ENCODE data around the gene BASP1. TPM values are rescaled to one million over a fixed set of nuclear protein-coding genes. Genes with fewer than 3 reads are reported as not detected.

Gene BASP1
- total RNA-seq, 1 donor from 2014 or later, result 78.7 TPM

- H3K27me3 ChIP-seq (ENCODE audit: control insufficient read depth, insufficient read depth, low read length), result no peaks in the 10 kb centered on the region
- peaks cover 5% of the 10 kb centered on the region for H3K36me3 ChIP-seq (ENCODE audit: control insufficient read depth, insufficient read depth, low read length)
- H3K4me3 ChIP-seq (ENCODE audit: low read depth, low read length), result no peak overlapping the region
- FAIRE-seq, result no peak
- no peak for TF ChIP-seq CTCF (IDR thresholded peaks at IDR 0.05; ENCODE audit: insufficient read depth, low read length, severe bottlenecking)
- DNase-seq (ENCODE audit: low read depth), result no peak
These were observed 62.1 kb downstream of the BASP1 start for GRCh38 chr5:17279487-17279886.

GRCh38 chr5:17282283-17283120 lies 65.1 kb downstream of the BASP1 start:
- FAIRE-seq, result no peak

GRCh38 chr5:17283121-17283415 lies 65.6 kb downstream of the BASP1 start:
- DNase-seq (ENCODE audit: low read depth) (no peak), FAIRE-seq (no peak)
- Histone ChIP-seq H3K27me3 (ENCODE audit: control insufficient read depth, insufficient read depth, low read length) (no peaks in the 10 kb centered on the region), H3K4me3 (ENCODE audit: low read depth, low read length) (no peak overlapping the region), H3K36me3 (ENCODE audit: control insufficient read depth, insufficient read depth, low read length) (no peaks in the 10 kb centered on the region)
- no peak for TF ChIP-seq CTCF (IDR thresholded peaks at IDR 0.05; ENCODE audit: insufficient read depth, low read length, severe bottlenecking)

More at GRCh38 chr5:17282283-17283120, 65.1 kb downstream of the BASP1 start:
- DNase-seq (ENCODE audit: low read depth), result no peak
- no peak for TF ChIP-seq CTCF (IDR thresholded peaks at IDR 0.05; ENCODE audit: insufficient read depth, low read length, severe bottlenecking)
- Histone ChIP-seq H3K27me3 (ENCODE audit: control insufficient read depth, insufficient read depth, low read length) (no peaks in the 10 kb centered on the region), H3K4me3 (ENCODE audit: low read depth, low read length) (no peak overlapping the region), H3K36me3 (ENCODE audit: control insufficient read depth, insufficient read depth, low read length) (no peaks in the 10 kb centered on the region)

GRCh38 chr5:17287501-17288155 lies 70.2 kb downstream of the BASP1 start:
- DNase-seq (ENCODE audit: low read depth) (no peak), FAIRE-seq (no peak)
- TF ChIP-seq CTCF (IDR thresholded peaks at IDR 0.05; ENCODE audit: insufficient read depth, low read length, severe bottlenecking), result no peak
- no peaks in the 10 kb centered on the region for H3K27me3 ChIP-seq (ENCODE audit: control insufficient read depth, insufficient read depth, low read length)
- no peaks in the 10 kb centered on the region for H3K36me3 ChIP-seq (ENCODE audit: control insufficient read depth, insufficient read depth, low read length)
- H3K4me3 ChIP-seq (ENCODE audit: low read depth, low read length), result no peak overlapping the region

- no peak overlapping the region for H3K4me3 ChIP-seq (ENCODE audit: low read depth, low read length)
- no peaks in the 10 kb centered on the region for H3K27me3 ChIP-seq (ENCODE audit: control insufficient read depth, insufficient read depth, low read length)
- no peaks in the 10 kb centered on the region for H3K36me3 ChIP-seq (ENCODE audit: control insufficient read depth, insufficient read depth, low read length)
- FAIRE-seq (no peak), DNase-seq (ENCODE audit: low read depth) (no peak)
- TF ChIP-seq CTCF (IDR thresholded peaks at IDR 0.05; ENCODE audit: insufficient read depth, low read length, severe bottlenecking), result no peak
These were observed 71.1 kb downstream of the BASP1 start for GRCh38 chr5:17288570-17288969.
